ENCODE results near the gene SYNPO. TPM values are rescaled to one million over a fixed set of nuclear protein-coding genes. Genes with fewer than 3 reads are reported as not detected.

The SYNPO gene
- total RNA-seq, 1 donor from 2014 or later = 86.6 TPM

- DNase-seq (ENCODE audit: low spot score in 2 of 2, unreplicated experiment in 2 of 2) = no peak
- H3K9me3 Mint-ChIP-seq = no peaks in the 10 kb centered on the region
- peaks cover under 1% of the 10 kb centered on the region for H3K36me3 Mint-ChIP-seq
- H3K4me1 Mint-ChIP-seq = peaks cover 27% of the 10 kb centered on the region
- peak overlapping the region; percentile 83 for H3K4me3 Mint-ChIP-seq
- no peaks in the 10 kb centered on the region for H3K27me3 Mint-ChIP-seq (ENCODE audit: low read depth)
- peak overlapping the region; percentile 31 for H3K27ac Mint-ChIP-seq
- no peak for TF ChIP-seq CTCF (IDR thresholded peaks at IDR 0.05; ENCODE audit: unreplicated experiment)
Observed at GRCh38 chr5:150672237-150672883, 31.9 kb downstream of the SYNPO start.

GRCh38 chr5:150672884-150673275 lies 32.4 kb downstream of the SYNPO start:
- DNase-seq (ENCODE audit: low spot score in 2 of 2, unreplicated experiment in 2 of 2) = no peak
- H3K9me3 Mint-ChIP-seq = no peaks in the 10 kb centered on the region
- H3K4me3 Mint-ChIP-seq = peak overlapping the region; percentile 83
- TF ChIP-seq CTCF (IDR thresholded peaks at IDR 0.05; ENCODE audit: unreplicated experiment) = no peak
- peaks cover 27% of the 10 kb centered on the region for H3K4me1 Mint-ChIP-seq
- H3K36me3 Mint-ChIP-seq = peaks cover 4% of the 10 kb centered on the region
- H3K27me3 Mint-ChIP-seq (ENCODE audit: low read depth) = no peaks in the 10 kb centered on the region
- H3K27ac Mint-ChIP-seq = peak overlapping the region; percentile 31

- peak overlapping the region; percentile 88 for H3K27ac Mint-ChIP-seq
- H3K27me3 Mint-ChIP-seq (ENCODE audit: low read depth) = no peaks in the 10 kb centered on the region
- H3K36me3 Mint-ChIP-seq = peaks cover 4% of the 10 kb centered on the region
- peak overlapping the region; percentile 40 for H3K4me3 Mint-ChIP-seq
- TF ChIP-seq CTCF (IDR thresholded peaks at IDR 0.05; ENCODE audit: unreplicated experiment) = no peak
- H3K4me1 Mint-ChIP-seq = peaks cover 27% of the 10 kb centered on the region
- no peak for DNase-seq (ENCODE audit: low spot score in 2 of 2, unreplicated experiment in 2 of 2)
- H3K9me3 Mint-ChIP-seq = no peaks in the 10 kb centered on the region
Observed at GRCh38 chr5:150674341-150674821, 33.9 kb downstream of the SYNPO start.

GRCh38 chr5:150675069-150675468 lies 34.6 kb downstream of the SYNPO start:
- Mint-ChIP-seq H3K4me1 (peaks cover 27% of the 10 kb centered on the region), H3K36me3 (peaks cover 4% of the 10 kb centered on the region), H3K9me3 (no peaks in the 10 kb centered on the region), H3K4me3 (no peak overlapping the region), H3K27ac (peak overlapping the region; percentile 15), H3K27me3 (ENCODE audit: low read depth) (no peaks in the 10 kb centered on the region)
- TF ChIP-seq CTCF (IDR thresholded peaks at IDR 0.05; ENCODE audit: unreplicated experiment) = no peak
- DNase-seq (ENCODE audit: low spot score in 2 of 2, unreplicated experiment in 2 of 2) = no peak

- TF ChIP-seq CTCF (IDR thresholded peaks at IDR 0.05; ENCODE audit: unreplicated experiment) = no peak
- Mint-ChIP-seq H3K9me3 (no peaks in the 10 kb centered on the region), H3K27ac (no peak overlapping the region)
Observed at GRCh38 chr5:150676578-150676977, 36.1 kb downstream of the SYNPO start.

More at GRCh38 chr5:150676578-150676977, 36.1 kb downstream of the SYNPO start:
- DNase-seq (ENCODE audit: low spot score in 2 of 2, unreplicated experiment in 2 of 2) = no peak
- Mint-ChIP-seq H3K4me3 (no peak overlapping the region), H3K36me3 (peaks cover 4% of the 10 kb centered on the region), H3K27me3 (ENCODE audit: low read depth) (no peaks in the 10 kb centered on the region), H3K4me1 (peaks cover 24% of the 10 kb centered on the region)
